ENCODE data around the gene FBXO11. TPM values are rescaled to one million over a fixed set of nuclear protein-coding genes. Genes with fewer than 3 reads are reported as not detected.

The FBXO11 gene
- total RNA-seq, result 10 to 100 TPM; 71.9 to 84.5 TPM
- polyA plus RNA-seq (2013, experiment 1 of 2), result 62.9 TPM
- 60.6 TPM for polyA plus RNA-seq (2013, experiment 2 of 2)
- long read RNA-seq, experiment 1, full-length matches to known transcripts, result 1 of 23 reads
- long read RNA-seq, experiment 1, partial matches to known transcripts, result 12 of 23 reads
- long read RNA-seq, experiment 1, other reads (novel, unspliced or antisense), result 10 of 23 reads
- long read RNA-seq, experiment 2, full-length matches to known transcripts, result 47 of 95 reads
- long read RNA-seq, experiment 2, partial matches to known transcripts, result 34 of 95 reads
- long read RNA-seq, experiment 2, other reads (novel, unspliced or antisense), result 14 of 95 reads
- long read RNA-seq, experiment 3, full-length matches to known transcripts, result 12 of 49 reads
- long read RNA-seq, experiment 3, partial matches to known transcripts, result 14 of 49 reads
- long read RNA-seq, experiment 3, other reads (novel, unspliced or antisense), result 23 of 49 reads
- long read RNA-seq, experiment 4, partial matches to known transcripts, result 4 of 4 reads
- long read RNA-seq, experiment 4, other reads (novel, unspliced or antisense), result 0 of 4 reads

DNA sequence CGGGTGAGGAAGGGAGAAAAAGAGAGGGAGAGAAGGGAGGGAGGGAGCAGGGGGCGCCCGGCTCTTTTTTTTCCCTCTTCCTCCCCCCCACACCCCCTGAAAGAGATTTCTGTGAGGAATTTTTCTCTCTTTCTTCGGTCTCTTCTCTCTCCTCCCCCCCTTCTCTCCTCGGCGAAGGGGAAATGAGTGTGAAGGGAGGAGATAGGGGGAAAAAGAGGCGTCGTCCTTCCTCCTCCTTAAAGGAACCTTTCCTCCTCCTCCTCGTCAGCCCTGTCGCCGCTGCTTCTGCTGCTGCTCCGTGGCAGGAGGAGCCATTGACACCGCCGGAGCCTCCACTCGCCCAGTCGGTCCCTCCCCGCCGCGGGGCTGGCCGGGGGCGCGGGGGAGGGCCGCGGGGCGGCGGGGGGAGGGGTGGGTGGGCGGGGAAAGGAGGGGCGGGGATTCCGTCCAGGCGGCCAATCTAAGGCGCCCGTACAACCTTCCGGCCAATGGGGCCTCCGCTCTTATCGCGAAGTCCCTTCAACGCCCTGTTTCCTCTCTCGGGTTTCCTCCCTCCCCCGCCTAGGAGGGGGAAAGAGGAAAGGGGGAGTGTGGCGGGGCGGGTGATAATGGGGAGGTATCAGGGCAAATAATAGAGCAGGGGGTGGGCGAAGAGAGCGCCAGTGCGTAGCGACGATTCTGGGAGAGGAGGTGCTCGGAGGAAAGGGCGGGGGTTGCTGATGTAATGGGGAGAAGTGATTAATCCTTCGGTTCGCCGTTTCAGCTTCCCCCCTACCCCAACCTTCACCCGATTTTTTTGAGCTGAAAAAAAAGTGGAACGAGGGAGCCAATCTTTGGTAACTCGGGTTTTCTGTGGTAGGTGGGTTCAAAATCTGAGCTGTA, at the start of gene FBXO11:
Gene FBXO11, minus strand, starts transcription at position 342 of the 882 bp plus-strand sequence. CDS start 778 bp downstream, outside the sequence.
- H3K27me3 ChIP-seq (ENCODE audit: control insufficient read depth, insufficient read depth, low read length, poor library complexity, severe bottlenecking), result no peaks in the 10 kb centered on the region
- H3K4me3 ChIP-seq (ENCODE audit: low read length), result peak within 1 kb of the TSS; percentile 87
- peak within 1 kb of the TSS; percentile 96 for H3K4me3 Mint-ChIP-seq
- no peaks in the 10 kb centered on the region for H3K9me3 Mint-ChIP-seq
- no peaks in the 10 kb centered on the region for H3K36me3 ChIP-seq (ENCODE audit: control insufficient read depth, insufficient read depth, low read length)
- H3K36me3 Mint-ChIP-seq (ENCODE audit: low read depth), result no peaks in the 10 kb centered on the region
- H3K4me1 Mint-ChIP-seq, result peaks cover 17% of the 10 kb centered on the region
- no peaks in the 10 kb centered on the region for H3K9me3 ChIP-seq (ENCODE audit: control insufficient read depth, low read length)
- H3K27me3 Mint-ChIP-seq (ENCODE audit: insufficient read depth), result no peaks in the 10 kb centered on the region
- DNase-seq, result peak; percentile 98
- H3K27ac Mint-ChIP-seq, result peak within 1 kb of the TSS; percentile 98
- 0% methylated on average over 1 to 29 of the region's 54 CpGs for WGBS, 2 experiments (ENCODE audit: insufficient coverage in 1 of 2, insufficient read length in 1 of 2)
- TF ChIP-seq, protein P1, sequence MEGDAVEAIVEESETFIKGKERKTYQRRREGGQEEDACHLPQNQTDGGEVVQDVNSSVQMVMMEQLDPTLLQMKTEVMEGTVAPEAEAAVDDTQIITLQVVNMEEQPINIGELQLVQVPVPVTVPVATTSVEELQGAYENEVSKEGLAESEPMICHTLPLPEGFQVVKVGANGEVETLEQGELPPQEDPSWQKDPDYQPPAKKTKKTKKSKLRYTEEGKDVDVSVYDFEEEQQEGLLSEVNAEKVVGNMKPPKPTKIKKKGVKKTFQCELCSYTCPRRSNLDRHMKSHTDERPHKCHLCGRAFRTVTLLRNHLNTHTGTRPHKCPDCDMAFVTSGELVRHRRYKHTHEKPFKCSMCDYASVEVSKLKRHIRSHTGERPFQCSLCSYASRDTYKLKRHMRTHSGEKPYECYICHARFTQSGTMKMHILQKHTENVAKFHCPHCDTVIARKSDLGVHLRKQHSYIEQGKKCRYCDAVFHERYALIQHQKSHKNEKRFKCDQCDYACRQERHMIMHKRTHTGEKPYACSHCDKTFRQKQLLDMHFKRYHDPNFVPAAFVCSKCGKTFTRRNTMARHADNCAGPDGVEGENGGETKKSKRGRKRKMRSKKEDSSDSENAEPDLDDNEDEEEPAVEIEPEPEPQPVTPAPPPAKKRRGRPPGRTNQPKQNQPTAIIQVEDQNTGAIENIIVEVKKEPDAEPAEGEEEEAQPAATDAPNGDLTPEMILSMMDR (conservative IDR thresholded peaks at IDR 0.05), result peak; percentile 82
- peak within 1 kb of the TSS; percentile 85 for H3K9ac ChIP-seq (ENCODE audit: extremely low read depth, low read length, poor library complexity, severe bottlenecking)
- no peaks in the 10 kb centered on the region for H3K4me1 ChIP-seq (ENCODE audit: control insufficient read depth, insufficient read depth, low read length)
- peak within 1 kb of the TSS; percentile 96 for H3K27ac ChIP-seq (ENCODE audit: low read depth, low read length)

DNA sequence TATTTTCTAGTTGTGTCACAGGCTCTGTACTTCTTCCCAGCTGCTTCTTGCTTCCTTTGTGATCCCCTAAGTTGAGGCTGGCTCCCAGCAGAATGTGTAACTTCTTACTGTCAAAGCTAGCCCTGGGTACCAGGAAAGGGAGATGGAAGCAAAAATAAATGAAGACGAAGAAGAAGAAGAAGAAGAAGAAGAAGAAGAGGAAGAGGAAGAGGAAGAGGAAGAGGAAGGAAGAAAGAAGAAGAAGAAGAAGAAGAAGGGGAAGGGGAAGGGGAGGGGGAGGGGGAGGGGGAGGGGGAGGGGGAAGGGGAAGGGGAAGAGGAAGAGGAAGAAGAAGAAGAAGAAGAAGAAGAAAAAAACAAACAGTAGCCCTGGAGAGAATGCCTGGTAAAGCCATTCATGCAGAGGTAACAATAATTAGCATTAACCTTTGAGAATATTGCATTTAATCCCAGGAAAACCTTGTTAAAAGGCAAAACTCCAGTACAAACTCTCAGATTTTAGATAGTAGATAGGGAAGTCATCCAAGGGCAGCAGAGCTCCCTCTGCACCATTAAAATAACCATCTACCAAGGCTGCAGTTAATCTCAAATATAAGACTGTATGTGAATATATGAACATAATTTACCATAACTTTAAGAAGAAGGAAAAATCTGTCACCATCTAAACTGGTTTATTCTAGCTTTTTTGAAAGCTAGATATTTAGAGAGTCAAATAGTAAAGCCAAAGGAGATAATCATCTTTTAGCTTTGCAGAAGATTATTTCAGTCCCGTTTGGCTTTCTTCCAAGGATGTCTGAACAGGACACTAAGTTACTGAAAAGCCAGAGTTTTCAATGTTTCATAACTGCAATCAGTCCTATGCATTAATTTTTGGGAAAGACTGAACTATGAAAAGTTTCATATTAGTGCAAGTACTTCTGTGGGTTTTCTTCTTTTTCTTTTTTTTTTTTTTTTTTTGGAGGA, 44.3 kb upstream of the FBXO11 start:
- Mint-ChIP-seq H3K27ac (no peak overlapping the region), H3K36me3 (ENCODE audit: low read depth) (no peaks in the 10 kb centered on the region), H3K27me3 (ENCODE audit: insufficient read depth) (no peaks in the 10 kb centered on the region), H3K9me3 (peaks cover 2% of the 10 kb centered on the region), H3K4me3 (no peak overlapping the region), H3K4me1 (no peaks in the 10 kb centered on the region)
- H3K27me3 ChIP-seq (ENCODE audit: control insufficient read depth, insufficient read depth, low read length, poor library complexity, severe bottlenecking), result no peaks in the 10 kb centered on the region
- DNase-seq, result no peak
- WGBS, 2 experiments (ENCODE audit: insufficient coverage in 1 of 2, insufficient read length in 1 of 2), result 88 to 95% methylated on average over 1 to 2 of the region's 2 CpGs
- no peak overlapping the region for H3K27ac ChIP-seq (ENCODE audit: low read depth, low read length)
- TF ChIP-seq, protein P1 (conservative IDR thresholded peaks at IDR 0.05), result no peak
- H3K9ac ChIP-seq (ENCODE audit: extremely low read depth, low read length, poor library complexity, severe bottlenecking), result no peak overlapping the region
- no peaks in the 10 kb centered on the region for H3K9me3 ChIP-seq (ENCODE audit: control insufficient read depth, low read length)
- H3K36me3 ChIP-seq (ENCODE audit: control insufficient read depth, insufficient read depth, low read length), result no peaks in the 10 kb centered on the region
- no peak overlapping the region for H3K4me3 ChIP-seq (ENCODE audit: low read length)
- H3K4me1 ChIP-seq (ENCODE audit: control insufficient read depth, insufficient read depth, low read length), result no peaks in the 10 kb centered on the region

Measured in endodermal cell (in vitro differentiated cells).